Activated CD8-positive, alpha-beta memory T cell treated with anti-CD3 and anti-CD28 coated beads, Interleukin-2, amount 50 U/mL, for 24 hours (primary cell): ENCODE results near the gene DBNDD1.
"Not testable (repeated sequence)": the region's sequence is repeated elsewhere in the genome, so short reads cannot be mapped to it uniquely, and the experiment has no call there.

ENCODE experiments used
- DNase-seq: peaks from one replicate; pipeline ENCODE4 v3.0.0-alpha.2; 2020; ENCODE audit errors: extremely low read depth

The DBNDD1 gene

GRCh38 chr16:90011908-90012501, 7.3 kb downstream of the DBNDD1 start:
- no peak for DNase-seq

- no peak for DNase-seq
Observed at GRCh38 chr16:90011508-90011819, 7.8 kb downstream of the DBNDD1 start.

DNA sequence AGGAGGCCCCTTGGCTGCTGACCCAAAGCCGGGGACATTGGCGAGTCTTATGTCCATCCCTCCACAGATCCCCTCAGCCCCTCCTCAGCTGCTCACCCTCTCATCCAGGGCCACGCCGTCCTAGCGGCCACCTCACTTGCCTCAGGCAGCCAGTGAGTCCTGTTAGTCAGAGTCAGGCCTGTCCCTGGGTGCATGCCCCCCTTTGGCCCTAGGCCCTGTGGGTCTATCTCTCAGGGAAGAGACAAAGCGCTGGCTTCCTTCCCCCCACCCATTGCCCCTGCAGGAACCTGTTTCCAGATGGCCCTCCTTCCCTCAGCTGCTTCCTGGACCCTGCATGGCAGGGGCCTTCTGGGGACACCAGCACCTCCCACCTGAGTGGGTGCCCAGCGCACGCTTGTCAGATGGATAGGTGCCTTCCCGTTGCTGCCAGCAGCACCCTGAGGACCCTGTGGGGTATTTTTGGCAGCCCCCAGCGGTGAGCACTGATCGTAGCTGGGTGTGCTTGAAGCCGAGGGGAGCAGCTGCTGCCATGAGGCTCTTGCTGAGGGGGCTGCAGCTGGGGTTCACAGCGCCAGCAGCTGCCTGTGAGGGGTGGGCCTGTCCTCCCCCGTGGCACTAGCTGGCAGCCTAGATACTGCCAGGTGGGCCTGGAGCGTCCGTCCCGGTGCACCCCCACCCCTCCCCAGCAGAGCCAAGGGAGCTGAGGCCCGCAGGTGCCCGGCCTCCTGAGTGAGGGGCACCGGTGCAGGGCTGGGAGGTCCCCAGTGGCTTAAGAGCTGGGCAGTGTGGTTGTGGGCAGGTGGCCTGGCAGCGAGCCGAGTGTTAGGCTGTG, 8.4 kb downstream of the DBNDD1 start:
- no peak for DNase-seq

DNA sequence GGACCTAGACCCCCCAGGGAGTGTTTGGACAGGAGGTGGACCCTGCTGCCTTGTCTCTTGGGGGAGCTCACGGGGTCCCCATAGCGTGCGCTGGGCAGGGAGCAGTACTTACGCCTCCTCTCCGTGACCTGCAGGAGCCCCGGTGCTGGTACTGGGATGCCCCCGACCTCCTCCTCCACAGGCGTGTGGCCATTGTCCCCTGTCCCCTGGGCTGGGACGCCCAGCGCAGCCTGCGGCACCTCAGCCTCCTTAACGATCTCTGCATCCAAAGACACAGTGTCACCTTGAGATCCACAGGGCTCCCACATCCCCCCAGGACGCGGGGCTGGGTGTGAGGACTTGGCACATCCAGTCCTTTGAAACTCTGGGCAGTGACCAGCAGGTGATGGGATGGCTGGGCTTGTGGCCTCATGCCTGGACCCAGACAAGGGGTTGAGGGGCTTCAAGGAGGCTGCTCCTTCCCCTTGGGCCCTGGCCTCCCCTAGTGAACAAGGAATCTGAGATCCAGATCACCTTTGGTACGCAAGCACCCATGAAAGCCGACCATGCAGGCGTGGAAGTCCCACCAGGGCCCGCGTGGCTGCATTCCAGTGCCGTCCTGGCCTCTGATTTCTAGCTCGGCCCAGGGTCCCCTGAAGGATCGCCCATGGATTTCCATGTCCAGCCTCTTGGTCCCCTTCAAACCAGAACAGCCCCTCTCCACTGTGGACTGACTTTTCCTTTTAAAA, 9.9 kb downstream of the DBNDD1 start:
- DNase-seq: no peak

GRCh38 chr16:90008708-90009145, 10.5 kb downstream of the DBNDD1 start:
- peak; percentile 34 for DNase-seq

- not testable (repeated sequence) for DNase-seq
Observed at GRCh38 chr16:90007635-90008234, 11.5 kb downstream of the DBNDD1 start.

- DNase-seq: no peak
Observed at GRCh38 chr16:90007015-90007414, 12.2 kb downstream of the DBNDD1 start.

DNA sequence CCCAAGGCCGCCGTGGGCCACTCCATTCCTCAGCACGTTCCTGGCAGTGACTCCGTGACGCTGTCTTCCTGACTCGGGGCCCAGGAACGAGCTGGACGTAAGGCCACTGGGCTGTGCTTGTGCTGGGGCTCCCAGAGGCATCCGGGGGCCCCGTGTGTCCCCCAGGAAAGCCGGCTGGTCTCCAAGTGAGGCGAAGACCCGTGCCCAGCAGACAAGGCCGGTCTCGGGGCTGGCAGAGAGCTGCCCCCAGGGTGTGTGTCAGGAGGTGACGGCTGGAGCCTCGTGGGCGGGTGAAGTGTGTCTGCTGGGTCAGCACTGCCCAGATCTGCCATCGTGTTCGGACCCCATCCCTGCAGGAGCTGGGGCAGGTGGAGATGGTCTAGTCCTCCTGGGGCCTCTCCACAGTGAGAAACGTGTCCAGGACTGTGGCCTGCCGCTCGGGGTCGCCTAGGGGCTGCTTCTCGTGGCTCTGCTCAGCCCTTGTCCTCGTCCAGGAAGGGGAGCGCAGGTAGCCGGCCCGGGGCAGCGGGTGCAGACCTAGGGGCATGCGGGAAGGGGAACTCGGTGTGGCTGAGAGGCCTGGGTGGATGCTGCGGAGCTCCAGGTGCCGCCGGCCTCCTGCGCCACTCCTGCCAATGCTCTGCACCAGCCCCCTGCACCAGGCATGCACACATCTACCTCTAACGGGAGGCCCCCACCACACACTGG, 13.1 kb downstream of the DBNDD1 start:
- DNase-seq: no peak

- DNase-seq: no peak
Observed at GRCh38 chr16:90004577-90004976, 14.7 kb downstream of the DBNDD1 start.

GRCh38 chr16:90002759-90003158, 16.5 kb downstream of the DBNDD1 start:
- DNase-seq: no peak

GRCh38 chr16:90001761-90002503, 17.3 kb downstream of the DBNDD1 start:
- no peak for DNase-seq

DNA sequence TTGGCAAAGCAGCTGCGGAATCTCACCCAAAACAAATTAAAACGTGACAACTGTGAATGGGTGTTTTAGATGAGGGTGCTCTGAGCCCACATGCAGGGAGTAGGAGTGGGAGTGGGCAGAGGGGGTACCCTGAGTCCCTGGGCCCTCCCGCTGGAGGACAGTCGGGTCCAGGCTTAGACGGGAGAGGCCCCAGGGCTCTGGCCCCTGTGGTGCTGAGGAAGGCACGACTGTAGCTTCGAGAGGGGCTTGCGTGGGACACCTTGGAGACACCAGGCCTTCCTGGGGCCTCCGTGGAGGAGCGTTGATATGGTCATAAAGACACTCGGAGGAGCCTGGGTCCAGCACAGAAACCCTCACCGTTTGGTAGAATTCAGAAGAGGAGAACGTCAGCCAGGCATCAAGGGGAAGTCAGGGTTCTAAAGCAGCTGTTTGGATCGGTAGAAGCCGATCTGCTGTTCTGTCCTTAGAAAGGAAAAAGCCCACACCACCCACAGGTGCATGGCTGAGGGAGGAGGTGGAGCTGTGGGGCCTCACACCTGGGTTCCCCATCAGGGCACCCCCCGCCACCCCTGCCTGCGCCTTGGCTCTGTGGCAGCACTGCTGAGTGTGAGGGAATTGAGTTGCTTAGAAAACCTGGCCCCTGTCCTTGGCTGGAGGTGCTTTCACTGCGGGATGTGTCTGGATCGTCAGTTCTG, 18.4 kb downstream of the DBNDD1 start:
- no peak for DNase-seq

- DNase-seq: no peak
Observed at GRCh38 chr16:89999831-90000574, 19.3 kb downstream of the DBNDD1 start.

GRCh38 chr16:89996178-89996489, 23.1 kb downstream of the DBNDD1 start:
- DNase-seq: no peak

- peak; percentile 23 for DNase-seq
Observed at GRCh38 chr16:89995475-89996177, 23.6 kb downstream of the DBNDD1 start.

- peak; percentile 37 for DNase-seq
Observed at GRCh38 chr16:89994721-89995474, 24.4 kb downstream of the DBNDD1 start.

DNA sequence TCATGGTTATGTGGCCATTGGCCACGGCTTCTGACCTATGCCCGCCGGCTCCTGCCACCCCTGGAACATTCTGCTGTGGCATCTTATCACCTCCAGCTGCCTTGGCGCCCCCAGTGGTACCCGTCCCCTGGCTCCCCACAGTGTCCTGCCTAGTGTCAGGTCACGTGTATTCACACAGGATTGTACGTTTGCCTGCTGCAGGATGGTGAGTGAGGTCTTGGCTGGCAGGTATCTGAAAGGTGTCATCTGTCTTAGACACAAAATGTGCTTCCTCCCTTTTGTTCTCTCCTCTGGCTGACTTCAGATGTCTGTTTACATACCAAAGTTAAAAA, 24.9 kb downstream of the DBNDD1 start:
- DNase-seq: no peak

DNA sequence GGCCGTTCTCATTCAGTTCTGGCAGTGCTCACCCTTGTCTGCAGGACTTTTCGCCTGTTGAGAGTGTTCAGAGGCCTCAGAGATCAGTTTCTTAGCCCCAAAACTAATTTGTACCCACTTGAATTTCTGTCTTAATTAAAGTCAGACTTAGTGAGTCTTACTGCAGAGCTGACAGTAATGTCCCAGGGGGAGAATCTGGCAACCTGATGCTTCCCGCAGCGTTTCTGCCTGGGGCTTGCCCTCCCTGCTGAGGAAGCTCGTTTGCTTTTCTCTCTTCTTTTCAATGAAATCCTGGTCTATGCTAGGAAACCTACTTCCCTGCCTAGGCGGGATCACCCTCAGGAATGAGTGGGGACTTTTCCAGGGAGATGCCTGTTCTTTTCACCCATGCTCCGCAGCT, 25.3 kb downstream of the DBNDD1 start:
- no peak for DNase-seq

DNA sequence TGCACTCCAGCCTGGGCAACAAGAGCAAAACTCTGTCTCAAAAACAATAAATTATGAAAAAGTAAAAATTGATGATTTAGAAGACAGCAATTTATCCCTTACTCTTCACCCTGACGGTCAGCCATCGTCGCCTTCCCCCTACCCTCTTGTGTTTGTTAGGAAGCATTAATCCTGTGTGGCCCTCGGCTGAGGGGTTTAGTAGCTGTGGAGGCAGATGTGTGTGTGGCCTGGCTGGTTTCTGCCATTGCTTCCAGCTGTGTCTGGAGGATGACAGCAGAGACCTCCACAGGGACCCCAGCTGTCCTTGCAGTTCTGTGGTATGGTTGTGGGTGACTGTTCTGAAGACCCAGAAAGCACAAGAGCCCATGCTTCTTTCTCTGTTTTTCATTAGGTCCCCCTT, 25.9 kb downstream of the DBNDD1 start:
- no peak for DNase-seq
